ENCODE results near the gene OR56A4. TPM values are rescaled to one million over a fixed set of nuclear protein-coding genes. Genes with fewer than 3 reads are reported as not detected.

Gene OR56A4
- not detected for total RNA-seq (2013)
- polyA plus RNA-seq (not detected), polyA minus RNA-seq (under 0.01 TPM in 1 of 2 replicates, not detected in the other), total RNA-seq (0 to 1.2 (median 0) reads per million in 11 experiments)

DNA sequence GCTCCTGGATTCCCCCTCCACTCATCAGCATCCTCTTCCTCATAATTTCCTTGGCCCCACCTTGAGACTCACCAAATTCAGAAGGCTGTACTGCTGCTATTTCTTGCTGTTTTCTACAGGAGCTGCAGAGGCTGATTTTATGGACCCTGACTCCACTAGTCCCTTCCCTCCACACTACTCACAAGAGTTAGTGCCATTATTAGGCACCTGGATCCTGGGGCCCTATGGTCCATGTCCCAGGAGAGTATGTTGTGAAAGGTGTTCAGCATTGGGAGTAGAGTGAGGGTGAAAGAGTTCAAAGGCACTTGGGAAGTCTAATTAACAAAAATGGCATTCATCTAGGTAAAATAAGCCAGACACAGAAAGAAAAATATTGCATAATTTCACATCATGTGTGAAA, at the start of gene OR56A4:
OR56A4 (minus strand) TSS at position 101 of the 400 bp plus-strand sequence. CDS start 3,954 bp downstream, outside the sequence.
- intact Hi-C loops (cut with micrococcal nuclease), result no loop called here
- H3K4me1 Mint-ChIP-seq, result peaks cover 13% of the 10 kb centered on the region
- no peak within 1 kb of the TSS for H3K4me3 Mint-ChIP-seq
- H3K36me3 ChIP-seq (replicated peaks in 1 of 2; ENCODE audit: control insufficient read depth in 1 of 2, insufficient read depth in 2 of 2, low read length in 2 of 2), result no peaks in the 10 kb centered on the region
- H3K27me3 Mint-ChIP-seq (ENCODE audit: low read depth in 3 of 3), result peaks cover 0 to 24% (median 5%) of the 10 kb centered on the region in 3 donors
- no peak within 1 kb of the TSS for H3K4me3 ChIP-seq (replicated peaks in 1 of 3; ENCODE audit: low read depth in 2 of 3, low read length in 3 of 3)
- H3K9ac ChIP-seq (ENCODE audit: insufficient read depth, low read length, poor library complexity, severe bottlenecking), result no peak within 1 kb of the TSS
- peaks cover 0 to 5% of the 10 kb centered on the region in 2 donors for H3K9me3 ChIP-seq (replicated peaks in 1 of 2; ENCODE audit: control insufficient read depth in 1 of 2, insufficient read depth in 1 of 2, low read length in 2 of 2)
- no peak within 1 kb of the TSS for H2AFZ ChIP-seq (ENCODE audit: insufficient read depth, low read depth, low read length, poor library complexity, severe bottlenecking)
- H3K4me2 ChIP-seq (replicated peaks; ENCODE audit: extremely low read depth, low read length, poor library complexity, severe bottlenecking), result no peak within 1 kb of the TSS
- H3K27ac ChIP-seq (ENCODE audit: low read depth in 1 of 2, low read length in 2 of 2), result no peak within 1 kb of the TSS
- H3K9me3 Mint-ChIP-seq, result peaks cover 0 to 5% (median 0%) of the 10 kb centered on the region in 7 donors
- no peak within 1 kb of the TSS for H3K27ac Mint-ChIP-seq
- TF ChIP-seq CTCF (IDR thresholded peaks at IDR 0.05), result no peak
- no peak for DNase-seq
- peaks cover 5% of the 10 kb centered on the region in 2 donors for H3K4me1 ChIP-seq (ENCODE audit: control insufficient read depth in 1 of 2, insufficient read depth in 2 of 2, low read length in 2 of 2)
- no peaks in the 10 kb centered on the region for H3K36me3 Mint-ChIP-seq
- H3K79me2 ChIP-seq (ENCODE audit: insufficient read depth, low read length), result no peaks in the 10 kb centered on the region
- H4K20me1 ChIP-seq (ENCODE audit: insufficient read depth, low read length), result no peaks in the 10 kb centered on the region
- peaks cover 0 to 8% of the 10 kb centered on the region in 2 donors for H3K27me3 ChIP-seq (ENCODE audit: control insufficient read depth in 2 of 2, insufficient read depth in 2 of 2, low read length in 2 of 2)

- H3K4me3 ChIP-seq (replicated peaks in 1 of 3; ENCODE audit: low read depth in 2 of 3, low read length in 3 of 3), result no peak overlapping the region
- no peak overlapping the region for H3K9ac ChIP-seq (ENCODE audit: insufficient read depth, low read length, poor library complexity, severe bottlenecking)
- no peaks in the 10 kb centered on the region for H4K20me1 ChIP-seq (ENCODE audit: insufficient read depth, low read length)
- no peaks in the 10 kb centered on the region for H3K9me3 ChIP-seq (replicated peaks in 1 of 2; ENCODE audit: control insufficient read depth in 1 of 2, insufficient read depth in 1 of 2, low read length in 2 of 2)
- TF ChIP-seq CTCF (IDR thresholded peaks at IDR 0.05), result no peak
- H3K27me3 ChIP-seq (ENCODE audit: control insufficient read depth in 2 of 2, insufficient read depth in 2 of 2, low read length in 2 of 2), result peaks cover 17 to 26% of the 10 kb centered on the region in 2 donors
- no peak overlapping the region for H2AFZ ChIP-seq (ENCODE audit: insufficient read depth, low read depth, low read length, poor library complexity, severe bottlenecking)
- H3K4me1 ChIP-seq (ENCODE audit: control insufficient read depth in 1 of 2, insufficient read depth in 2 of 2, low read length in 2 of 2), result no peaks in the 10 kb centered on the region
- Mint-ChIP-seq H3K4me1 (peaks cover 13% of the 10 kb centered on the region), H3K27ac (no peak overlapping the region), H3K9me3 (peaks cover 0 to 4% (median 1%) of the 10 kb centered on the region in 7 donors), H3K27me3 (ENCODE audit: low read depth in 3 of 3) (peaks cover 9 to 43% (median 22%) of the 10 kb centered on the region in 3 donors), H3K36me3 (peaks cover 0 to 17% of the 10 kb centered on the region in 2 donors), H3K4me3 (no peak overlapping the region)
- intact Hi-C loops (cut with micrococcal nuclease), result no loop called here
- no peak overlapping the region for H3K4me2 ChIP-seq (replicated peaks; ENCODE audit: extremely low read depth, low read length, poor library complexity, severe bottlenecking)
- no peaks in the 10 kb centered on the region for H3K36me3 ChIP-seq (replicated peaks in 1 of 2; ENCODE audit: control insufficient read depth in 1 of 2, insufficient read depth in 2 of 2, low read length in 2 of 2)
- DNase-seq, result no peak
- H3K79me2 ChIP-seq (ENCODE audit: insufficient read depth, low read length), result no peaks in the 10 kb centered on the region
- no peak overlapping the region for H3K27ac ChIP-seq (ENCODE audit: low read depth in 1 of 2, low read length in 2 of 2)
Observed at GRCh38 chr11:6055569-6055968, 48.8 kb upstream of the OR56A4 start.

Data from CD14-positive monocyte (primary cell).